Body of pancreas (tissue), 4 donors: ENCODE measurements around the gene SCN7A. TPM values are rescaled to one million over a fixed set of nuclear protein-coding genes. Genes with fewer than 3 reads are reported as not detected.
A peak's percentile ranks its signal among the peaks of the same experiment; 100 is the strongest.

Experiments used
- ATAC-seq: fragments of 150-250 bp; one replicate; pipeline ENCODE4 v1.9.1; 2016
- DNase-seq, 4 donors: peaks; one replicate each; pipeline ENCODE4 v3.0.0-alpha.2; 2019
- H3K27ac ChIP-seq, 4 donors: fragments of 200-600 bp; sonication (generic); 1 replicate in 3 of 4; 2 replicates in 1 of 4; pipeline versions ENCODE4 v1.5.1 to v1.6.1; 2016 to 2019; ENCODE audit warnings: mild to moderate bottlenecking in 1 of 4, mixed read lengths in 1 of 4, moderate library complexity in 1 of 4
- H3K27me3 ChIP-seq, 2 donors: fragments of 200-600 bp; sonication (generic); one replicate each; pipeline ENCODE4 v1.6.0; 2016; ENCODE audit warnings: mild to moderate bottlenecking in 1 of 2
- H3K36me3 ChIP-seq, 2 donors: fragments of 200-600 bp; sonication (generic); replicated peaks in 1 of 2; 2 replicates each; pipeline ENCODE4 v1.5.1; 2016; ENCODE audit warnings: low read depth in 2 of 2; ENCODE audit not compliant: insufficient read depth in 1 of 2
- H3K4me1 ChIP-seq: fragments of 200-600 bp; sonication (generic); one replicate; pipeline ENCODE4 v1.6.0; 2016
- H3K4me3 ChIP-seq, 2 donors: fragments of 200-600 bp; sonication (generic); 1 replicate in 1 of 2; 2 replicates in 1 of 2; pipeline ENCODE4 v1.5.1; 2016 to 2019
- H3K9me3 ChIP-seq, 3 donors: fragments of 200-600 bp; sonication (generic); 1 replicate in 2 of 3; 2 replicates in 1 of 3; pipeline ENCODE4 v1.5.1; 2016
- CTCF ChIP-seq, 7 experiments: fragments of 450-650 bp in 4 of 7; fragments of 200-600 bp in 3 of 7; sonication (generic) in 3 of 7; IDR thresholded peaks; one replicate each; pipeline ENCODE4 v1.5.1; 2016 to 2019; ENCODE audit warnings: antibody characterized with exemption in 7 of 7
- POLR2A ChIP-seq, 3 donors: fragments of 450-650 bp; IDR thresholded peaks; one replicate each; pipeline ENCODE4 v1.6.1; 2016; ENCODE audit warnings: antibody characterized with exemption in 3 of 3, mild to moderate bottlenecking in 2 of 3
- WGBS, 2 donors: methylation state at CpG; one replicate each; pipeline ENCODE4 v1.1.5; 2017; 5-methylcytosine and 5-hydroxymethylcytosine counted together
- intact Hi-C: fragments of 100-400 bp; cut with DNase I; formaldehyde crosslinking; loops from one replicate; pipeline ENCODE4 v1.15.1; 2023
- total RNA-seq, 2 donors: library from RNA; depleted of rRNA; stranded (reverse); fragments of >200 nt; gene quantifications; one replicate each; pipeline ENCODE4 v1.1.0, GENCODE V29; 2016

SCN7A gene
- 1 to 10 TPM; 7.8 to 8.6 TPM for total RNA-seq

GRCh38 chr2:166494140-166494624 lies at the start of gene SCN7A:
SCN7A (minus strand) TSS chr2:166494249; CDS start chr2:166477696, 16,553 bp downstream.
- Histone ChIP-seq H3K36me3 (no peaks in the 10 kb centered on the region), H3K27ac (no peak within 1 kb of the TSS), H3K27me3 (no peaks in the 10 kb centered on the region), H3K4me1 (no peaks in the 10 kb centered on the region), H3K9me3 (no peaks in the 10 kb centered on the region), H3K4me3 (no peak within 1 kb of the TSS)
- WGBS, 2 donors = 7 to 11% methylated on average over 16 of the region's 16 CpGs
- DNase-seq = peak; percentile 23 to 52 (median 36)
- intact Hi-C loops = no loop called here
- ATAC-seq = no peak
- TF ChIP-seq CTCF (IDR thresholded peaks at IDR 0.05) = no peak
- no peak for TF ChIP-seq POLR2A (IDR thresholded peaks at IDR 0.05)

GRCh38 chr2:166539340-166540162 lies 45.5 kb upstream of the SCN7A start:
- Histone ChIP-seq H3K4me1 (no peaks in the 10 kb centered on the region), H3K9me3 (no peaks in the 10 kb centered on the region), H3K27me3 (no peaks in the 10 kb centered on the region), H3K36me3 (no peaks in the 10 kb centered on the region), H3K4me3 (no peak overlapping the region), H3K27ac (no peak overlapping the region)
- intact Hi-C loops = no loop called here
- DNase-seq (peak; percentile 27 to 64 (median 41)), ATAC-seq (peak; percentile 92)
- peak; percentile 57 to 95 (median 91) for TF ChIP-seq CTCF (IDR thresholded peaks at IDR 0.05)
- TF ChIP-seq POLR2A (IDR thresholded peaks at IDR 0.05) = no peak
- 29% methylated on average over 9 of the region's 9 CpGs for WGBS, 2 donors

GRCh38 chr2:166536111-166536510 lies 42.1 kb upstream of the SCN7A start:
- no peaks in the 10 kb centered on the region for H3K36me3 ChIP-seq
- no peaks in the 10 kb centered on the region for H3K27me3 ChIP-seq
- no peak overlapping the region for H3K27ac ChIP-seq
- 81 to 91% methylated on average over 2 of the region's 2 CpGs for WGBS, 2 donors
- intact Hi-C loops = no loop called here
- H3K9me3 ChIP-seq = no peaks in the 10 kb centered on the region
- no peak overlapping the region for H3K4me3 ChIP-seq
- TF ChIP-seq POLR2A (IDR thresholded peaks at IDR 0.05) (no peak), CTCF (IDR thresholded peaks at IDR 0.05) (no peak)
- ATAC-seq = no peak
- H3K4me1 ChIP-seq = no peaks in the 10 kb centered on the region
- no peak for DNase-seq

GRCh38 chr2:166521155-166521554 lies 27.1 kb upstream of the SCN7A start:
- intact Hi-C loops = no loop called here
- 13 to 19% methylated on average over 3 of the region's 3 CpGs for WGBS, 2 donors

More at GRCh38 chr2:166521155-166521554, 27.1 kb upstream of the SCN7A start:
- no peaks in the 10 kb centered on the region for H3K36me3 ChIP-seq
- H3K27me3 ChIP-seq = no peaks in the 10 kb centered on the region
- H3K4me3 ChIP-seq = no peak overlapping the region
- no peak for DNase-seq
- no peak for TF ChIP-seq POLR2A (IDR thresholded peaks at IDR 0.05)
- no peak for TF ChIP-seq CTCF (IDR thresholded peaks at IDR 0.05)
- no peaks in the 10 kb centered on the region for H3K9me3 ChIP-seq
- no peak for ATAC-seq
- no peak overlapping the region for H3K27ac ChIP-seq
- H3K4me1 ChIP-seq = no peaks in the 10 kb centered on the region
